ENCODE results near the gene ITM2C.

DNA sequence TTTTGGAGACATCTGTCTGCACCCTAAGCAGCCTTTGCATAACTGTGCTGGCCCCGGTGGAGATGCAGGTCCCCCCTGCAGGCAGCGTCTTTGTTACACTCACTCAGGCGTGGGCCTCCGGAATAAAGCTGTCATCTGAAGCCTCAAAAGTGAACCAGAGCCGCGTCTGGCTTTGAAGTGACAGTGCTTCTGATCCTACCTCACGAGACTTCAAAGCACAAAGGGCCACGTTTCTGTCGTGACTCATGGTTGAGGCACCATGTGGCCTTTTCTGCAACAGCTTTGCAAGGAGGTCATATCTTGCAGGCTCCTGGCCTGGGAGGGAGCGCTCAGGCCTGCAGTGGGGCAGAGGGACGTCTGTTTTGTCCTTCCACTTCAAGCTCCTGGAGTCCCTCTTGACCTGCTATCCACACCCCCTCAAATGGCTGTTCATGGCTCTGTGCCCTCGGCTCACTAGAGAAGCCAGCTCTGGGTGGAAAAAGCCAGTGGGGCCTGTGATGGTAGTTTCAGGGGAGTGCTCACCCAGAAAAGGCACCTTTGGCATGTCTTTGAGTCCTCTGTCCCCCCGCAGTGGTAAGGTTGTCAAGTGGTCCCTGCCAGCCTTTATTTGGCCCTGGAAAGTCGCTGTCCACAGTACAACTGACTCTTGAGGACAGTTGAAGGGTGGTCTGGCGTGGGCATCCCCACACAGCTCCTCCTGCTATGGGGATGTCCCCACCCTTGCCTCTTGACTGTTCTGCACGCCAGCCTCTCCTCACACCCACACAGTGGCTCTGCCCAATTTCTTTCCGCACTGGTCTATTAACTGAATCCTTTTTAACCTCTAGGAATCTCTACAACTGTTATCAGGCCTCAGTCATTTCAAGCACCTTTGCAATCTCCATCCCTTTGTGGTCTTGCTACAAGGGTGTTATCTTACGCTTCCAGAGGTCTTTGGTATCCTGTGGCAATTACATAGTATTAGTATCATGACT, 41.0 kb downstream of the ITM2C start:
- TF ChIP-seq CTCF (IDR thresholded peaks at IDR 0.05) (no peak), POLR2A (IDR thresholded peaks at IDR 0.05) (no peak)

All from uterus (tissue), 2 donors.